Measurements from ENCODE around the gene CHIC2.
"Not testable (repeated sequence)": the region's sequence is repeated elsewhere in the genome, so short reads cannot be mapped to it uniquely, and the experiment has no call there.

CHIC2 gene

DNA sequence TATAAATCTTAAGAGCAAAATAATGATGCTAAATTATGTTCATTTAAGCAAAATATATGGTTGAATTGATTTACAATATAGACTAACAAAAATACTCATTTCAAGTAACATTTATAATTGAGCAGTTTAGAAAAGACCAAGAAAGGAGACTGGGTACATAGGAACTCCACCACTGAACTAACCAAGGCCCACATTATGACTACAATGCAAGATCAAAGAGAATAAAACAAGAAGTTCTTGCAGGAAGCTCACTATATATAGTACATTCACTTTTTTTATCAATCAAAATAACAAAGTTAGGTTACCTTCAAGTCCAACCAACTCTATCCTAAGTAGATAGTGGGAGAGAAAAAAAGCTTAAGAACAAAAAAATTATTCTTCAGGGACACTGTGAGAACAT is 8.0 kb downstream of the CHIC2 start:
- no peak for DNase-seq

DNA sequence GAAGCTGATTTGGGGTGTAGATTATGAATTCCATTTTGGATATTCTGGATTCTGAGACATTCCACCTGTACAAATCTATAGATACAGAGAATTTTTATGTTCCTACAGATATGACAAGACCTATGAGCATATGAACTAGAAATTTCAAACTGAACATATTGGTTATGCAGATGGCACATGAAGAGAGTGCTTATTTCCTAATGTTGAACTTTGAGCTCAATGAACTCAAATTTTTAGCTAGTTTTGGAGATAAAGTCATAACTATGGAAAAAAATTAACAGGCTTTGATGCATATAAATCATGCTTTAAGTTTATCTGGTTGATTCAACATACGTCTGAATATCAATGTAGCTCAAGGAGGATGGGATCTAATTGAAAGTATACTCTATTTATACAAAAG is 8.9 kb downstream of the CHIC2 start:
- DNase-seq = no peak

DNA sequence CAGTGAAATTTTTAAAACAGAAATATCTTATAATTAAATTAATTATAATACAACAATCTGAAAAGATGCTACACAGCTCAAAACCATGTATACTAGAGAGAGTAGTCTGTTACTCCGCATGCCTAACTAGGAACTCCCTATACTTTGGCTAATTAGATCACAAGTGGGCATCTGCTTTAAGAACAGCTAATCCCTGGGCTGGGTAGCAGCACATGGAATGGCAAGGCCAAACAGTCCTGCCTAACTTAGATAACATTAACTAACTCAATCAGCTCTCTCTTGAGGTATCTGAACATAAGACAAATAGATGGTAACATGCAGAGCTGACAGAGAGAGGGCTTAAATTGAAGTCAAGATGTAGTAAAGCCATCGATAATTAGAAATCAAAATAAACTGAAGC is 9.9 kb downstream of the CHIC2 start:
- no peak for DNase-seq

DNA sequence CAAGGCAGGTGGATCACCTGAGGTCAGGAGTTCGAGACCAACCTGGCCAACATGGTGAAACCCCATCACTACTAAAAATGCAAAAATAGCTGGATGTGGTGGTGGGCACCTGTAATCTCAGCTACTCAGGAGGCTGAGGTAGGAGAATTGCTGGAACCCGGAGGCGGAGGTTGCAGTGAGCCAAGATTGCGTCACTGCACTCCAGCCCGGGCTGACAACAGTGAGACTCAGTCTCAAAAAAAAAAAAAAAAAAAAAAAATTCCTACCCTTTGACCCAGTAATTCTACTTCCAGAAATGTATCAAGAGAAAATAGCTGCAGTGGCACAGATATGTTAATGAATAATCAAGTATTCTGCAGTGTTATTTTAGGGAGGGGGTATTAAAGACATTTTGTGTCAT is 11.1 kb downstream of the CHIC2 start:
- not testable (repeated sequence) for DNase-seq

DNA sequence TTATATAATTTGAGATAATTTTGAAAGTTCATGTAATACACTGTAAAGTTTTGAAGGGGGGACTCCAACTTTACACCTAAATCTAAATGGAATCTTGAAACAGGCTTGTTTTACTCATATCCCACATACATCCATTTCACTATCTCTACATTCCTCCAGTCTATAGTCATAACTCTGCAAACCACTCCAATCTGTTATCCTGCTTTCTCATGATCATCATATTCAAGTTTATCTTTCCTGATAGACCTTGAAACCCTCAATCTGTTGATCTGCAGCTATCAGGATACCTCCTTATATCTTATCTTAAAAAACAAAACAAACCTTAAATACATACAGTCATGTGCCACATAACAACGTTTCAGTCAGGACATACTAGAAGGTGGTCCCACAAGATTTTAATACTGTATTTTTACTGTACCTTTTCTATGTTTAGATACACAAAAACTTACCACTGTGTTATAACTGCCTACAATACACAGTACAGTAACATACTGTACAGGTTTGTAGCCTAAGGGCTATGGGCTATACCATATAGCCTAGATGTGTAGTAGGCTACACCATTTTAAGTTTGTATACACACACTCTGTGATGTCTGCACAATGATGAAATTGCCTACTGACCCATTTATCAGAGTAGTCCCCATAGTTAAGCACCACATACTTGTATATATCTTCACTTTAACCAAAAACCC is 14.0 kb downstream of the CHIC2 start:
- no peak for DNase-seq

DNA sequence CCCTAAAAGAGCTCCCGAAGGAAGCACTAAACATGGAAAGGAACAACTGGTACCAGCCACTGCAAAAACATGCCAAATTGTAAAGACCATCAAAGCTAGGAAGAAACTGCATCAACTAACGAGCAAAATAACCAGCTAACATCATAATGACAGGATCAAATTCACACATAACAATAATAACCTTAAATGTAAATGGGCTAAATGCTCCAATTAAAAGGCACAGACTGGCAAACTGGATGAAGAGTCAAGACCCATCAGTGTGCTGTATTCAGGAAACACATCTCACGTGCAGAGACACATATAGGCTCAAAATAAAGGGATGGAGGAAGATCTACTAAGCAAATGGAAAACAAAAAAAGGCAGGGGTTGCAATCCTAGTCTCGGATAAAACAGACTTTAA is 20.8 kb downstream of the CHIC2 start:
- DNase-seq = not testable (repeated sequence)

DNA sequence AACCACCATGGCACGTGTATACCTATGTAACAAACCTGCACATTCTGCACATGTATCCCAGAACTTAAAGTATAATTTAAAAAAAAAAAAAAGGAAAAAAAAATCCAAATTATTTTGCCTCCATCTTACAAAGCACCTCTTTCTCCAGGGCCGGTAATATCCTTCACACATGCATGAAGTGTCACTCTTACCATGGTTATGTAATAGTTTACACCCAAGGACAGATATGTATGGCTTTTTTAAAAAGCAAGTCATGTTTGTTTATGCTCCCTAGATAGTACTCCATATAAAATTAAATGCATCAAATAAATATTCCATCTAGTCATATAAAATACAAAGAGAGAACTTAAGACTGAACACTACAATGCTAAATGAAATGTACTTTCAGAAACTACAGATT is 22.5 kb downstream of the CHIC2 start:
- DNase-seq = no peak

DNA sequence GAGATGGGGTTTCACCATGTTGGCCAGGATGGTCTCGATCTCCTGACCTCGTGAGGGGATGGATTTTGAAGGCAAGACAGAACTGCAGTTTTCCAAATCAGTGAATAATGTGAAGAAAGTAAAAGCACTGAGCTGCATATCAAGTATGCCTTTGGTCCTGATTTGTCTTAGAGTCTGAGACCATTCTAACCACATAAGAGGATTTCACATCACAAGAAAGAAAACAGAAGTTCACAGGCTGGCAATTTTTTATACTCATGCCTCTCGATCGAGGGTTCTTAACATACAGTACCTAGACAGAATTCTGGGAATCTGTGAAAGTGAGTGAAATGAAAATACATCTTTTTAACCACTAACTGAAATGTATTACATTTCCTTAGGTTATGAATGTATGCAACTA is 23.3 kb downstream of the CHIC2 start:
- no peak for DNase-seq

DNA sequence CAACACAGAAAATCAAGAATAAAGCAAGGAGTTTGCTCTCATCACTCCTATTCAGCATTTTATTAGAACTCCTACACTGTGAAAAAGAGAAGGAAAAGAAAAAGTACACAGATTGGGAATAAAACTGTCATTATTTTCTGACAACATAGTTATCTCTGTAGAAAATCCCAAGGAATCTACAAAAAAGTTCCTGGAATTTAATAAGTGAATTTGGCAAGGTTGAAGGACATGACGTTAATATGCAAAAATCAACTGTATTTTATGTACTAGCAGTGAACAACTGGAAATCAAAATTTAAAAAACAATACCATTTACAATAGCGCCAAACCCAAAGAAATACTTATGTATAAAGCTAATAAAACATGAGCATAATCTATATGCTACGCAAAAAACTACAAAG is 26.3 kb downstream of the CHIC2 start:
- DNase-seq = no peak

DNA sequence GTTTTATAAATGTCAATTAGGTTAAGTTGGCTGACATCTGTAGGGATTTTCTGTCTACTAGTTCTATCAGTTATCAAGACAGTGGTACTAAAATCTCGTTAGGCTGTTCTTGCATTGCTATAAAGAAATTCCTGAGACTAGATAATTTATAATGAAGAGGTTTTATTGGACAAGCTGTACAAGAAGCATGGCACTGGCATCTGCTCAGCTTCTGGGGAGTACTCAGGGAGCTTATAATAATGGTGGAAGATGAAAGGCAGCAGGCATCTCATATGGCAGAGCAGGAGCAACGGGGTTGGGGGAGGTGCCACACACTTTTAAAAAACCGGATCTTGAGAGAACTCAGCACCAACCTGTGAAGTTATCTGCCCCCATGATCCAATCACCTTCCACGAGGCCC is 28.2 kb downstream of the CHIC2 start:
- no peak for DNase-seq

DNA sequence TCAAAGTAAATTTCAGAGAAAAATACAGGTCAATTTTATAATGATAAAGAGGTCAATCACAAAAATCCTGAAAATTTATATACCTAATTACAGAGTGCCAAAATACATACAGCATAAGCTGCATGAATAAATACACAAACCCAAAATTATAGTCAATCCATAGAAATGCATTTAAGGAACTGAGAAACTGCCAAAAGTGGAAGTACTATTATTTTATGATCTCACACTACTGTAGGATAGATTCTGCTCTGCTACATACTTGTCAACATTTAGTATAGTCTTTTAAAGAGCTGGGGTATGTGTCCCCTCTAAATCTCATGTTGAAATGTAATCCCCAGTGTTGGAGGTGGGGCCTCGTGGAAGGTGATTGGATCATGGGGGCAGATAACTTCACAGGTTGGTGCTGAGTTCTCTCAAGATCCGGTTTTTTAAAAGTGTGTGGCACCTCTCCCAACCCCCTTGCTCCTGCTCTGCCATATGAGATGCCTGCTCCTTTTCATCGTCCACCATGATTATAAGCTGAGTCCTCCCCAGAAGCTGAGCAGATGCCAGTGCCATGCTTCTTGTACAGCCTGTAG is 31.8 kb downstream of the CHIC2 start:
- DNase-seq = no peak

DNA sequence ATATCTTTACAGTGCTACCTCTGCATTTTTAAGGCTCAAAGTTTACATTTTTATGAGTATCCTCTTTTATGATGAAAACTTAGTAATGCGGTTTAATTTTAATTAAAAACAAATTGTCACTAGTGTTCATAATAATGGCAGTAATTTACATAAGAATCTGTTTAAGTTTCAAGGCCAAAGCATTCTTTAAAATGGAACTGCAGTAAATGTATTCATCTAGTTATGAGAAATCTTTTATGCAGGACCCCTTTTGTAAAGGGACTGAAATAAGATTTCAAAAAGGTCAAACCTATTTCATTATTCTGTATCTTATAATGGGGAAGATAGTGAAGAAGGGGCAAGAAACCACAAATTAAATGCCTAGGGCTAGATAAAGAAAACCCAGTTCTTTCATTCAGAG is 37.1 kb downstream of the CHIC2 start:
- no peak for DNase-seq

DNA sequence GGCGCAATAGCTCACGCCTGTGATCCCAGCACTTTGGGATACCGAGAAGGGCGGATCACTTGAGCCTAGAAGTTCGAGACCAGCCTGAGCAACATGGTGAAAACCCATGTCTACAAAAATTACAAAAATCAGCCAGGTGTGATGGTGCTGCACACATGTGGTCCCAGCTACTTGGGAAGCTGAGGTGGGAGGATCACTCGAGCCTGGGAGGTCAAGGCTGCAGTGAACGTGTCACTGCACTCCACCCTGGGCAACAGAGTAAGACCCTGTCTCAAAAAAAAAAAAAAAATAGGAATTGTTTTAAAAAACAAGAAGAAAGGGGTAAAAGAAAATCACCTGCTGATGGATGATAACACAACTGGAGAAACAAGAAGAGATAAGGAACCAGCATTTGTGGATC is 38.8 kb downstream of the CHIC2 start:
- no peak for DNase-seq

DNA sequence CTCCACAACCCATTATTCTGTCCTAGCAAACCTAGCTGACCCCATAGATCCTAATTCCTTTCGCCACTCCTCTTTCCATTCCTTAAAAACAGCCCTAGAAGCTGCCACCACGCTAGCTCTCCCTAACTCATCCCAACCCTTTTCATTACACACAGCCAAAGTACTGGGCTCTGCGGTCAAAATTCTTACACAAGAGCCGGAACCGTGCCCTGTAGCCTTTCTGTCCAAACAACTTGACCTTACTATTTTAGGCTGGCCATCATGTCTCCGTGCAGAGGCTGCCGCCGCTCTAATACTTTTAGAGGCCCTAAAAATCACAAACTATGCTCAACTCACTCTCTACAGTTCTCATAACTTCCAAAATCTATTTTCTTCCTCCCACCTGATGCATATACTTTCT is 41.4 kb downstream of the CHIC2 start:
- not testable (repeated sequence) for DNase-seq

DNA sequence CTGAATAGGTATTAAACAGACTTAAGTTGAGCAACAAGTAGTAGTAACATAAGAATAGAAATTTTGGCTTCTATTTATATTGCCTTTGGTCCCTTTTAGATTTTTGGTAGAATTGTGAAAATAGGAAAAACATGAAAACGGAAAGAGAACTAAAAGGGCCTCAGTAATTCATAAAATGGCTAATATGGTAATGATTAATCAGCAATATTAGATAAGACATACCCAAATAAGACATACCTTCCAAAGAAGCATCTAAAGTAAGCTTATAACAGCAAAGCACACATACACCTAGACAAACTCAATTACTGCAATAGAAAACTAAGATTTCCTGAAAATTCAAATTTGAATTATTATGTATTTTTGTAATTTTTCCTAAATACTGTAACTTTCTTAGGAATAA is 46.4 kb downstream of the CHIC2 start:
- no peak for DNase-seq

DNA sequence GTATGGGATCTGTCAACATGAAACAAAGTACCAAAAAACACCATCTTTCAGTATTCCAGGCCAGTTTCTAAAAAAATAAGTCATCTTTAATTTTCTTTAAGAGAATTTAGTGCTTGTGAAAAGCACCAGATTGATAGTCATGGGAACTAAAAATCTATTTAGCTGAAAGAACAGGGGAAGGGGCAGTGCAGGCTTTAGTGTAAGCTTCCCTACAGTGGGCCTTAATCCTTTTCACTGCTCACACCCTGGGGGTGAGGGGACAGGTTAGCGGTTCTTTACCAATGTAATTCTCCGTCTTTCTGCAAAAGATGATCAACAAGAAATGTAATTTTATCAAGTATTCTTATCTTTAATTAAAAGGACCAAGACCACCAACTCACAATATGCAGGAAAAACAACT is 47.1 kb downstream of the CHIC2 start:
- no peak for DNase-seq

DNA sequence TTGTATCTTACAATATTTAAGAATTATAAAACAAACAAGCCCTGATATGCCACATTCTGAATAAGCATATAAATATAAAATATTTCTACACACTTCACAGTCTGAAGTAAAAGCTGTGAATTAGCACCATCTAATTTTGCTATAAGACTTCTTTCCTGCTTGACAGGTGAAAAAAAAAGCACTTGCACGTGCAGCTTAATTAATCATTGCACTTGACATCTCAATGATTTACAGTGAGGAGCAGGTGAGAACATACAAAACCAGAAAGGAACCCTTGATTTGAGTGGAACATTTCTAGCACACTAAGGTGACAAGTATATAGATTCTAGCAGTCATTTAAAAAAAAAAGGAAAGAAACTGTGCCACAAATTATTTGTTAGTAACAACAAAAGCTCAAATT is 47.9 kb downstream of the CHIC2 start:
- DNase-seq = no peak

DNA sequence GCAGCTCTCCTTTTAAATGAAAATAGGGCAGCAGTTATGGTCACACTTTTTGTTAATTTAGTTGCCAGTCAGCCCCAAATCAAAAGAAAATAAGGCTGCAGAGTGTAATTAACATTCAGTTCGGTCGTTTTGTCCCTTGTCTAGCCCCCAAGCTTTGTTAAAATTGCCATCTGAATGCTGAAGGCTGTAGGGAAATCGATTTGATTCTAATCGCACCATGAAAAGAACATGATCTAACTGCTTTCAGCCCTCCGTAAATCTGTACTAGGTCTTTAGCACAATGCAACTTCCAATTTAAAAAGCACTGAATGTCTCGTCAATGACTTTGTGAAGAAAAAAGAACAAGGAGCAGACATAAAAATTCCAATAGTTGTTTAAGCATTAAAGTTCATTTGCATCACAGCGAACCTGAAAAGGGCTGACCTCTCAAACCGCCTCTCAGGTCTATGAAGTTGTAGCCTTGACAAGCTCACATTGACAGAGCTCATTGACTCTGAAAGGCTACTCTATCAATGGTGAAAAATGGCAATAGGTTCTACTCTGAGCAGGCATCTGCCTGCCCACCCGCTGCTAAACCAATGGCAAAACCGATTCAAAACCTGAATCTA is 48.9 kb downstream of the CHIC2 start:
- DNase-seq = no peak

DNA sequence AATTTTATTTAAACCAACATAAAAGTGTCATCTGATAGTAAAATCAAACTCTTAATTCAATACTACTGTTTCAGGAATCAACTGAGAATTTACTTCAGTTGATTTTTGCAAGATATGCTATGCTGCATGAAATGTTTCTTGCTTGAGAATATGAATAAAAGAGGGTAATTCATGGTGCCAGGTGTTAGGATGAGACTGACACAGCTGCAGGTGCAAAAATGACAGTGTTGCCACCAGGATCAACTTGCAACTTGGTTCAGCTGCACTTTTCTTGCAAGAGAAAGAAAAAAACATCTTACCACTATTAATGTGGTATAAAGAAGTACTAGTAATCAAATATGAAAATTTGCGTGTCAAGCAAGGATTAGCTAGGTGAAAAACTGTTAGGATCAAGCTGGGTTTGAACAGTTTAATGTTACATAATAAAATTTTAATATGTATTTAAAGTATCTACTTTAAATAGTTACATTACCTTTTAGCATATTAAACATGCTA is 49.7 kb downstream of the CHIC2 start:
- DNase-seq = no peak

DNA sequence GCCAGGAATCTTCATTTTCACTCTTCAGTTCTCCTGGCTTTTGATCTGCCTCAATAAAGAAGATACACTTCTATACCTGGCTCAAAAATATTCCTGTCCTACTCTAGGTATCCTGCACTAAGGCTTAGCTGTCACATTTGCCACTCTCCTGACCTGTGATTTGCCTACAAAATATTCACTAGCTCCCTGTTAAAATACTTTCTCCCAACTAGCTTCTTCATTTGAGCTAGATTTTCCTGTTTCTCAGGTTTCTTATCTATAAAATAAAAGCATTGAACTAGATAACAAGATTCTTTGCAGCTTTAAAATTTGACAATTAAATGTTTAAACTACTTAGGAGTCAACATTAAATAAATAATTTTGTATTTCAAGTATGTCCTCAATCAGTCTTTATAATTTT is 53.2 kb downstream of the CHIC2 start:
- DNase-seq = no peak

DNA sequence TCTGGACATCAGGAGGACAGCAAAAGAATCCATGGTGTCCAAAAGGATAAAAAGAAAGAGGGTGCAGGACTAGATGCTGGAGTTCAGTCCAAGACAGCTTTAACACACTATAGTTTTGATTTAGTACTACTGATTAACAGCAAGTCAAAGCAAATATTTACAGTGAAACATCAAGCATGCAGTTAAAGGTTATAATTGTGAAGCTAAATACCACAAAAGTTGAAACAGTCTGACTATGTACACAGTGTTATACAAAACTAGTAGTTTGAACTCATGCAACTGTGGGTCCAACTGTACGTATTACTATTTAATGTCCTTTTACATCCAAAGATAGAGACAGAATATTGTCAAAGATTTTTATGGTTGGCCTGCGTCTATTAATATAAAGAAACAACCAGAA is 57.6 kb downstream of the CHIC2 start:
- no peak for DNase-seq

DNA sequence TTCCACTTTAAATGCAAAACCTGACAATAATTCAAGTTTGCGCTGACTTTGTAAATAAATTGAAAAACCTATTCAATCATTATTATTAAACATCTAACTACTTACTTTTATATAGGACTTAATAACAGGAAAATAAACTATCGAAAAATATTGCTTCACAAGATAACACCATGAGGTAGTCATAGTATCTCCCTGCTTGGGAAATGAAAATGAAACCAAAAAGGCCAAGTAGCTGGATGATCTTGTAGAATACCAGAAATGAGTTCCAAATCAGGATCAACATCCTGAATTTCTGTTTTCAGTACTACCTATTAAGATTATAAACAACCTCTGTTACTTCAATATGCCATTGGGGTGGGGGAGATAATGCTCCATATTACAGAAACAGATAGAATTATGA is 58.9 kb downstream of the CHIC2 start:
- no peak for DNase-seq

DNA sequence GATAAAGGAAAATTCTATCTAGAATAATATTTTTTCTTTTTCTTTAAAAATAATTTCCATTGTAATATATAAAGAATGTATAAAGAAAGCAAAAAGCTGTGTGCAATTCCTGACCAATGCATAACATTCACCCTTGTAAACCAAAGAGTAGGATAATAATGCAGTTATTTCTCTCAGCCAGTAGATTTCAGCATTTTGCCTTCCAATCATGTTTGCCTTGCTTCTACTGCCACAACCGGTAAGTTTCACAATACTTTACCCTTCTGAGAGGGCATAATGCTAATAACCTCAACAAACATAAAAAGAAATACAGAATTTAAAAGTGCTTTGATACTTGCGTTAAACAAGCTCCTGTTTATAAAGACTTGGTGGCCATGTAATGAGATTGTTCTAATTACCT is 59.9 kb downstream of the CHIC2 start:
- no peak for DNase-seq

DNA sequence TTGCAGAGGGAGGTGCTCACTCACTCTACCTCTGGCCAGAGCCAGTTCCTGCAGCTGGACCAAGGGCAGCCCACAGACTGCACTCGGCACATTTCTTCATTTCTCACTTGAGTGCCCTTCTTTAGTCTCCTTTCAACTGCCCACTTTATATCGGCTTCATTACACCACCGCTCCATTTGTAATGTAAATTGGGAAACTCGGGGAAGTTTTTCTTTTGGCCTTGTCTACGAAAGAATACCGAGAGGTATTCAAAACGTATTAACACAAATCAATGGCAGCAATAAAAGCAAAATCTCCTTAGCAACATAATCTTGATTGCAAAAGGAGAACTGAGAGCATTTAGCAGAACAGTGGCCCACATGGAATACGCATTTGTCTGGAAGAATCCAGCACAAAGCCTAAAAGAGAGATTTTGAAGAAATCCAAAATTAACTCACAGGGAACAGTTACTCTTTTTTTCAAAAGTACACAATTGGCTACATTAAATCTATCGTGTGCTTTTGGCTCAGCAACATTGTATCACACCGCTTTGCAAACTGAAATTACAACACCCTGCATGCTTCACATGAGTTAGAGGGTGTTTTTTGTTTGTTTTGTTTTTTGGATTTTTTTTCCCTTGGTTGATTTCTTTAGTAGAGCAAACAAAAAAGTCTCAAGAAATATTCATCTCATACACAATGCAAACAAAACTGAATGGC is 62.6 kb downstream of the CHIC2 start:
- no peak for DNase-seq

All from stimulated activated CD4-positive, alpha-beta T cell treated with anti-CD3 and anti-CD28 coated beads, Interleukin-12 subunit alpha, Interleukin-12 subunit beta, amount 100 ng/mL, for 4 hours (primary cell).